Measurements from ENCODE around the gene PRSS8. TPM values are rescaled to one million over a fixed set of nuclear protein-coding genes. Genes with fewer than 3 reads are reported as not detected.

PRSS8 gene
- total RNA-seq, 1 experiment from 2014 or later: 0.15 TPM

GRCh38 chr16:31131841-31132271 is 3.7 kb downstream of the PRSS8 start:
- H3K4me1 ChIP-seq (ENCODE audit: control insufficient read depth, insufficient read depth, low read length): no peaks in the 10 kb centered on the region
- TF ChIP-seq REST (IDR thresholded peaks at IDR 0.05; ENCODE audit: insufficient read depth in 1 of 2, low read depth in 2 of 2, low read length in 1 of 2) (no peak), POLR2AphosphoS5 (IDR thresholded peaks at IDR 0.05; ENCODE audit: low read depth, low read length) (no peak), TCF7L2 (IDR thresholded peaks at IDR 0.05; ENCODE audit: low read depth, low read length) (no peak), SIN3A (IDR thresholded peaks at IDR 0.05; ENCODE audit: borderline replicate concordance, insufficient read depth, low read depth, low read length) (no peak), CTCF (IDR thresholded peaks at IDR 0.05) (no peak)
- no TSS peak for BruUV-seq (replicated peaks)
- DNase-seq (ENCODE audit: low read depth, low spot score): no peak
- in situ Hi-C loops (cut with HindIII; ENCODE audit: low pct_unique_long_range_greater_than_20kb, low sequenced_read_pairs): no loop called here
- no peaks in the 10 kb centered on the region for H3K9me3 ChIP-seq (ENCODE audit: control insufficient read depth, insufficient read depth, low read depth, low read length)
- CTCF ChIA-PET: interaction anchor here (1.5 kb wide), 1 partner anchor 10 kb away, joined by 3 read pairs; no protein-coding TSS in a partner anchor
- no peak for ATAC-seq
- H3K36me3 ChIP-seq (ENCODE audit: control insufficient read depth, insufficient read depth, low read length): no peaks in the 10 kb centered on the region
- POLR2A ChIA-PET: no interaction called here
- intact Hi-C loops (cut with micrococcal nuclease; ENCODE audit: unreplicated experiment): no loop called here
- no peak overlapping the region for H3K27ac ChIP-seq (ENCODE audit: low read length)
- H3K27me3 ChIP-seq (ENCODE audit: control insufficient read depth, insufficient read depth, low read length): no peaks in the 10 kb centered on the region
- H3K4me3 ChIP-seq (ENCODE audit: low read depth in 2 of 2, low read length in 2 of 2): no peak overlapping the region

GRCh38 chr16:31131416-31131815 is 4.1 kb downstream of the PRSS8 start:
- TF ChIP-seq REST (IDR thresholded peaks at IDR 0.05; ENCODE audit: insufficient read depth in 1 of 2, low read depth in 2 of 2, low read length in 1 of 2) (no peak), SIN3A (IDR thresholded peaks at IDR 0.05; ENCODE audit: borderline replicate concordance, insufficient read depth, low read depth, low read length) (no peak), TCF7L2 (IDR thresholded peaks at IDR 0.05; ENCODE audit: low read depth, low read length) (no peak), POLR2AphosphoS5 (IDR thresholded peaks at IDR 0.05; ENCODE audit: low read depth, low read length) (no peak), CTCF (IDR thresholded peaks at IDR 0.05) (no peak)
- ChIA-PET CTCF (interaction anchor here (1.5 kb wide), 1 partner anchor 11 kb away, joined by 3 read pairs; no protein-coding TSS in a partner anchor), POLR2A (no interaction called here)
- intact Hi-C loops (cut with micrococcal nuclease; ENCODE audit: unreplicated experiment): no loop called here
- Histone ChIP-seq H3K4me3 (ENCODE audit: low read depth in 2 of 2, low read length in 2 of 2) (no peak overlapping the region), H3K36me3 (ENCODE audit: control insufficient read depth, insufficient read depth, low read length) (no peaks in the 10 kb centered on the region), H3K27ac (ENCODE audit: low read length) (no peak overlapping the region), H3K4me1 (ENCODE audit: control insufficient read depth, insufficient read depth, low read length) (no peaks in the 10 kb centered on the region), H3K9me3 (ENCODE audit: control insufficient read depth, insufficient read depth, low read depth, low read length) (no peaks in the 10 kb centered on the region), H3K27me3 (ENCODE audit: control insufficient read depth, insufficient read depth, low read length) (no peaks in the 10 kb centered on the region)
- in situ Hi-C loops (cut with HindIII; ENCODE audit: low pct_unique_long_range_greater_than_20kb, low sequenced_read_pairs): no loop called here
- BruUV-seq (replicated peaks): no TSS peak
- DNase-seq (ENCODE audit: low read depth, low spot score) (no peak), ATAC-seq (no peak)

All from Panc1 (cell line).